Kidney (tissue), 14 donors: ENCODE data around the gene C1orf210. TPM values are rescaled to one million over a fixed set of nuclear protein-coding genes. Genes with fewer than 3 reads are reported as not detected.

Experiments used
- DNase-seq, 5 donors: peaks; one replicate each; pipeline ENCODE4 v3.0.0-alpha.2; 2013 to 2020
- FAIRE-seq: peaks from 2 replicates; lab custom pipeline; 2012; peaks lifted over from hg19 to GRCh38; lab: Jason Lieb, UNC
- H3K27ac ChIP-seq, 2 donors: one replicate each; pipeline ENCODE4 v1.7.0; 2013; ENCODE audit warnings: low read depth in 2 of 2, low read length in 2 of 2, inconsistent platforms in 1 of 2
- H3K27me3 ChIP-seq: one replicate; pipeline ENCODE4 v1.7.1; 2013; ENCODE audit warnings: low read length, inconsistent platforms; ENCODE audit not compliant: control insufficient read depth, insufficient read depth
- H3K36me3 ChIP-seq, 3 donors: one replicate each; pipeline versions ENCODE4 v1.7.0 to v1.7.1; 2013; ENCODE audit warnings: low read length in 3 of 3, control low read depth in 1 of 3, inconsistent platforms in 1 of 3; ENCODE audit not compliant: insufficient read depth in 3 of 3, control insufficient read depth in 2 of 3
- H3K4me1 ChIP-seq, 3 donors: one replicate each; pipeline versions ENCODE4 v1.7.0 to v1.7.1; 2013; ENCODE audit warnings: low read length in 3 of 3, inconsistent platforms in 1 of 3, low read depth in 1 of 3; ENCODE audit not compliant: control insufficient read depth in 2 of 3, insufficient read depth in 2 of 3
- H3K4me3 ChIP-seq, 3 donors: one replicate each; pipeline versions ENCODE4 v1.7.0 to v1.8.1; 2013; ENCODE audit warnings: low read length in 3 of 3, control low read depth in 1 of 3, inconsistent platforms in 1 of 3
- H3K9ac ChIP-seq, 3 donors: one replicate each; pipeline versions ENCODE4 v1.7.0 to v1.7.1; 2013; ENCODE audit warnings: low read length in 3 of 3, control low read depth in 1 of 3, inconsistent platforms in 1 of 3
- H3K9me3 ChIP-seq, 3 donors: one replicate each; pipeline versions ENCODE4 v1.7.0 to v1.7.1; 2013; ENCODE audit warnings: low read length in 3 of 3, control low read depth in 1 of 3, inconsistent platforms in 1 of 3; ENCODE audit not compliant: control insufficient read depth in 2 of 3, insufficient read depth in 1 of 3
- intact Hi-C: fragments of 100-400 bp; cut with DNase I; formaldehyde crosslinking; loops from one replicate; pipeline ENCODE4 v1.11.1; 2022
- polyA plus RNA-seq: library from polyadenylated mRNA; stranded (reverse); fragments of 350-450 nt; fragmentation: Illumina TruSeq; extraction: RNeasy Lipid Tissue Mini Kit (QIAGEN cat#74804); gene quantifications from one replicate; pipeline ENCODE4 v1.2.3, GENCODE V29; 2014; ENCODE audit warnings: low read depth, low replicate concordance; ENCODE audit not compliant: insufficient read depth
- total RNA-seq: library from RNA; stranded (reverse); fragmentation: NEBNext Ultra II Directional; extraction: Animal tissue kit (Norgen Biotek cat#: 25700); gene quantifications from one replicate; pipeline ENCODE4 v1.2.1, GENCODE V29; 2021
- TF ChIP-seq, protein P1 (sequence below): IDR thresholded peaks from 3 replicates; pipeline ENCODE4 v1.5.1; 2012; ENCODE audit warnings: mild to moderate bottlenecking, moderate library complexity, borderline replicate concordance; ENCODE audit not compliant: insufficient read depth; ENCODE audit errors: extremely low read depth
- donor health status: control.
- donor health status: control.
- donor health status: control.
- donor health status: control.
- donor health status: control.
- donor health status: DM: yes; HTN: yes; CAD: no.
- donor health status: Normal renal cell carcinoma (clear cell type).

Gene C1orf210
- total and polyA plus RNA-seq, 2 donors from 2014 or later, result 21.1 to 33.3 TPM

DNA sequence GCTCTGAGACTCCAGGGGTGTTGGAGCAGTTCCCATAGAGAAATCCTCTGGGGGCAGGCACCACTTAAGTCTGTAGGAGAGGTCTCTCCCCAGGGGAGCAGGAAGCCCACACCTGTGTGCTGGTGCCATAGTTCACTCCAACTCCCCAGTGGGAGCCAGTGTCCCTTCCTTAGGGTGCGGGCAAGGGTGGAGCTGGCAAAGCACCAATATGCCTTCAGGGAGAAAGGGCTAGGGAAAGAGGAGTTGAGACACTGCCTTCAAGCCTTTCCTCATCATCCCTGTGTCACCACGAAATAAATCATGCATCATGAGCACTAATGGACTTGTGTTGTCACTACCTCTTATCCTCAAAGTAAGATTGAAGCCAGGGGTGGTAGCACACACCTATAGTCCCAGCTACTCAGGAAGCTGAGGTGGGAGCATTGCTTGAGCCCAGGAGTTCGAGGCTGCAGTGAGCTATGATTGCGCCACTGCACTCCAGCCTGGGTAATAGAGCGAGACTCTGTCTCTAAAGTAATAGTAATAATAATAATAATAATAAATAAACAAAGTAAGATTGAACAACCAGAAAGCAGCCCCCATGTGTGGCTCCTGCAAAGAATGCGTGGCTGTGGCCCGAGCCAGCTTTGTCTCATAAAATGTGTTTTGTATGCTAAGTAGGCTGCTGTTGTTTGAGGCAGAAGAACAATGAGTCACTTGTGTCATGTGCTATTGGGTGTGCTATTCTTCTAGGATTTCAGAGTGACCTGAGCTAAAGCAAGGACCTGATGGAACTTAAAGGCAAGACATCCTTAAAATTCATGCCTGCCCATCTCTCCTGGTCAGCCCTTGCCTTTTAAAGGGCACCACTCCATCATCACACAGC lies 8.7 kb upstream of the C1orf210 start:
- Histone ChIP-seq H3K36me3 (no peaks in the 10 kb centered on the region), H3K27me3 (no peaks in the 10 kb centered on the region), H3K27ac (peak overlapping the region in 1 of 2 donors; percentile 59), H3K4me1 (peaks cover 5 to 22% (median 19%) of the 10 kb centered on the region in 3 donors), H3K4me3 (no peak overlapping the region), H3K9ac (no peak overlapping the region), H3K9me3 (no peaks in the 10 kb centered on the region)
- TF ChIP-seq, protein P1, sequence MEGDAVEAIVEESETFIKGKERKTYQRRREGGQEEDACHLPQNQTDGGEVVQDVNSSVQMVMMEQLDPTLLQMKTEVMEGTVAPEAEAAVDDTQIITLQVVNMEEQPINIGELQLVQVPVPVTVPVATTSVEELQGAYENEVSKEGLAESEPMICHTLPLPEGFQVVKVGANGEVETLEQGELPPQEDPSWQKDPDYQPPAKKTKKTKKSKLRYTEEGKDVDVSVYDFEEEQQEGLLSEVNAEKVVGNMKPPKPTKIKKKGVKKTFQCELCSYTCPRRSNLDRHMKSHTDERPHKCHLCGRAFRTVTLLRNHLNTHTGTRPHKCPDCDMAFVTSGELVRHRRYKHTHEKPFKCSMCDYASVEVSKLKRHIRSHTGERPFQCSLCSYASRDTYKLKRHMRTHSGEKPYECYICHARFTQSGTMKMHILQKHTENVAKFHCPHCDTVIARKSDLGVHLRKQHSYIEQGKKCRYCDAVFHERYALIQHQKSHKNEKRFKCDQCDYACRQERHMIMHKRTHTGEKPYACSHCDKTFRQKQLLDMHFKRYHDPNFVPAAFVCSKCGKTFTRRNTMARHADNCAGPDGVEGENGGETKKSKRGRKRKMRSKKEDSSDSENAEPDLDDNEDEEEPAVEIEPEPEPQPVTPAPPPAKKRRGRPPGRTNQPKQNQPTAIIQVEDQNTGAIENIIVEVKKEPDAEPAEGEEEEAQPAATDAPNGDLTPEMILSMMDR, result no peak
- DNase-seq (peak in 1 of 5 donors; percentile 45), FAIRE-seq (no peak)
- intact Hi-C loops, result no loop called here

DNA sequence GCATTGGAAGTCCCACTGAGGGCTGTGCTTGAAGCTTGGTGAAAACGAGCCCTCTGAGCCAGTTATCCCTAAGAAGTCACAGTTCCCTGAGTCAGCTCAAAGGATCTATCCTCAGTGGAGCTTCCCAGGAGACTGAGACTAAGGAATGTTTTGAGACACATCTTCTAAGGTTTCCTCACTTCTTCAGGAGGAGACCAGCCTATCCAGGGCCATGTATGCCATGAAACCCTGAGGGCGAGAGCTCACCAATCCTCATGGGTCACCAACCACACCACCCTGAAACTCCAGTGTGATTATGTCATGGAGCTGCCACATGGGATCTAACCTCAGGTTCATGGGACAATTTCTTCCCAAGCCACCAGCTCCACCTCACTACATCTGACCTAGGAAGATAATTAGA lies 7.8 kb upstream of the C1orf210 start:
- Histone ChIP-seq H3K27me3 (no peaks in the 10 kb centered on the region), H3K9ac (no peak overlapping the region), H3K4me3 (no peak overlapping the region), H3K27ac (no peak overlapping the region), H3K36me3 (no peaks in the 10 kb centered on the region), H3K9me3 (no peaks in the 10 kb centered on the region), H3K4me1 (peaks cover 5 to 22% (median 19%) of the 10 kb centered on the region in 3 donors)
- intact Hi-C loops, result no loop called here
- DNase-seq (no peak), FAIRE-seq (no peak)
- TF ChIP-seq, protein P1, result no peak

DNA sequence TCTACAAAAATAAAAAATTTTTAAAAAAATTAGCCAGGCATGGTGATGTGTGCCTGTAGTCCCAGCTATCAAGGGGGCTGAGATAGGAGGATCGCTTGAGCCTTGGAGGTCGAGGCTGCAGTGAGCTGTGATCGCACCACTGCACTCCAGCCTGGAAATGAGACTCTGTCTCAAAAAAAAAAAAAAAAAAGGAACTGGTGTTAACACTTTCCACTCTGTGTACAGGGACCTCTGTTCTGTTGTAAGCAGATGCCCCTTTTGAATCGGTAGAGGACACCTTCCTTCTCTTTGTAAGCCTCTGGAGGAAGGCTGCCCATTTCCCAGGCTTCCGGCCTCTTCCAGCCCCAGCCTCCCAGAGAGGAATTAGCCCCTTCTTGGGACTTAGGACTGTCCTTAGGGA lies 7.3 kb upstream of the C1orf210 start:
- no peak overlapping the region for H3K27ac ChIP-seq
- TF ChIP-seq, protein P1, result no peak
- no peaks in the 10 kb centered on the region for H3K9me3 ChIP-seq
- H3K36me3 ChIP-seq, result no peaks in the 10 kb centered on the region
- no peak overlapping the region for H3K4me3 ChIP-seq
- peaks cover 5 to 22% (median 19%) of the 10 kb centered on the region in 3 donors for H3K4me1 ChIP-seq
- H3K27me3 ChIP-seq, result no peaks in the 10 kb centered on the region
- intact Hi-C loops, result no loop called here
- DNase-seq (no peak), FAIRE-seq (no peak)
- no peak overlapping the region for H3K9ac ChIP-seq
